ENCODE results near the gene MDFI. TPM values are rescaled to one million over a fixed set of nuclear protein-coding genes. Genes with fewer than 3 reads are reported as not detected.

The MDFI gene
- total and polyA plus RNA-seq, 3 donors from 2014 or later, result 12.9 to 16.0 (median 15.1) TPM

DNA sequence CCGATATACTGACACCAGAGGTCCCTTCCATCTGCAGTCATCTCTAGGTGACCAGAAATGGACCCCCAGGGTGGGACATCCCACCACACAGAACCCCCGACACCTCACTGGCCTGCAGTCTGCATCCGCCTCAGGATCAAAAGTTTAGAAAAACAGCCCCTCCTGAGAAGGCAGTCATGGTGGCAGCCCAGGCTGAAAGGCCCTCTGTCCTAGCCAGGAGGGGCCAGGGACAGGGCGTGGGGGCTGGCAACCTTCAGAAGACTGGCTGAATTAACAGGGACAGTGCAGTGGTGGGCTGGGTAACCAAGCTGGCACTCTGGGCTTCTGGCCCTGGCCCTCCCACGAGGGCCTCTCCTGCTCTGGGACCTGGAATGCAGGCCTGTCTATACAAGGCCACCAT lies 34.3 kb upstream of the MDFI start:
- Histone ChIP-seq H3K36me3 (ENCODE audit: low read depth, missing control alignments) (no peaks in the 10 kb centered on the region), H3K4me3 (no peak overlapping the region), H3K4me1 (peaks cover 10% of the 10 kb centered on the region), H3K27me3 (no peaks in the 10 kb centered on the region), H3K27ac (no peak overlapping the region), H3K9me3 (no peaks in the 10 kb centered on the region)
- WGBS, 2 donors, result 76 to 78% methylated on average over 1 to 5 of the region's 5 CpGs
- DNase-seq, result no peak
- TF ChIP-seq POLR2A (IDR thresholded peaks at IDR 0.05), result no peak
- TF ChIP-seq, protein P1, sequence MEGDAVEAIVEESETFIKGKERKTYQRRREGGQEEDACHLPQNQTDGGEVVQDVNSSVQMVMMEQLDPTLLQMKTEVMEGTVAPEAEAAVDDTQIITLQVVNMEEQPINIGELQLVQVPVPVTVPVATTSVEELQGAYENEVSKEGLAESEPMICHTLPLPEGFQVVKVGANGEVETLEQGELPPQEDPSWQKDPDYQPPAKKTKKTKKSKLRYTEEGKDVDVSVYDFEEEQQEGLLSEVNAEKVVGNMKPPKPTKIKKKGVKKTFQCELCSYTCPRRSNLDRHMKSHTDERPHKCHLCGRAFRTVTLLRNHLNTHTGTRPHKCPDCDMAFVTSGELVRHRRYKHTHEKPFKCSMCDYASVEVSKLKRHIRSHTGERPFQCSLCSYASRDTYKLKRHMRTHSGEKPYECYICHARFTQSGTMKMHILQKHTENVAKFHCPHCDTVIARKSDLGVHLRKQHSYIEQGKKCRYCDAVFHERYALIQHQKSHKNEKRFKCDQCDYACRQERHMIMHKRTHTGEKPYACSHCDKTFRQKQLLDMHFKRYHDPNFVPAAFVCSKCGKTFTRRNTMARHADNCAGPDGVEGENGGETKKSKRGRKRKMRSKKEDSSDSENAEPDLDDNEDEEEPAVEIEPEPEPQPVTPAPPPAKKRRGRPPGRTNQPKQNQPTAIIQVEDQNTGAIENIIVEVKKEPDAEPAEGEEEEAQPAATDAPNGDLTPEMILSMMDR (IDR thresholded peaks at IDR 0.05), result no peak
- intact Hi-C loops (cut with DNase I; ENCODE audit: low total_unique reads), result loop anchor here (5.0 kb wide), 1 partner anchor 78 kb away; no protein-coding TSS in a partner anchor

- Histone ChIP-seq H3K27ac (no peak overlapping the region), H3K4me3 (no peak overlapping the region), H3K9me3 (no peaks in the 10 kb centered on the region), H3K36me3 (ENCODE audit: low read depth, missing control alignments) (no peaks in the 10 kb centered on the region), H3K27me3 (no peaks in the 10 kb centered on the region), H3K4me1 (peaks cover 10% of the 10 kb centered on the region)
- intact Hi-C loops (cut with DNase I; ENCODE audit: low total_unique reads), result no loop called here
- TF ChIP-seq, protein P1 (IDR thresholded peaks at IDR 0.05), result no peak
- TF ChIP-seq POLR2A (IDR thresholded peaks at IDR 0.05), result no peak
- no peak for DNase-seq
- 76 to 84% methylated on average over 3 of the region's 3 CpGs for WGBS, 2 donors
Observed at GRCh38 chr6:41605649-41606048, 32.6 kb upstream of the MDFI start.

DNA sequence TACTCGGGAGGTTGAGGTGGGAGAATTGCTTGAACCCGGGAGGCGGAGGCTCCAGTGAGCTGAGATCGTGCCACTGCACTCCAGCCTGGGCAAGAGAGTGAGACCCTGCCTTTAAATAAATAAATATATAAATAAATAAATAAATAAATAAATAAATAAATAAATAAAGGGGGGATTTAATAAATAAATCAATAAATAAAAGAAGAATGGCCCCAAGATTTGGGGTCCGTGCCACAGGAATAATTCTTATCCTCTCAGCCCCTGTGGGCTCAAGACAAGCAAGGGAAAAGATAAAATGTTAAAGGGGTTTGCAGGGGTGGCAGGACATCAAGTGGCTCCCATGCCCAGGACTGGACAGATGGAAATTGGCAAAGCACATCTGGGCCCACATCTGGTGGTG lies 31.2 kb upstream of the MDFI start:
- intact Hi-C loops (cut with DNase I; ENCODE audit: low total_unique reads), result no loop called here
- no peak for DNase-seq
- no peak overlapping the region for H3K4me3 ChIP-seq
- H3K36me3 ChIP-seq (ENCODE audit: low read depth, missing control alignments), result no peaks in the 10 kb centered on the region
- no peak for TF ChIP-seq POLR2A (IDR thresholded peaks at IDR 0.05)
- TF ChIP-seq, protein P1 (IDR thresholded peaks at IDR 0.05), result no peak
- peaks cover 10% of the 10 kb centered on the region for H3K4me1 ChIP-seq
- no peak overlapping the region for H3K27ac ChIP-seq
- no peaks in the 10 kb centered on the region for H3K9me3 ChIP-seq
- no peaks in the 10 kb centered on the region for H3K27me3 ChIP-seq
- 88 to 92% methylated on average over 5 of the region's 5 CpGs for WGBS, 2 donors

DNA sequence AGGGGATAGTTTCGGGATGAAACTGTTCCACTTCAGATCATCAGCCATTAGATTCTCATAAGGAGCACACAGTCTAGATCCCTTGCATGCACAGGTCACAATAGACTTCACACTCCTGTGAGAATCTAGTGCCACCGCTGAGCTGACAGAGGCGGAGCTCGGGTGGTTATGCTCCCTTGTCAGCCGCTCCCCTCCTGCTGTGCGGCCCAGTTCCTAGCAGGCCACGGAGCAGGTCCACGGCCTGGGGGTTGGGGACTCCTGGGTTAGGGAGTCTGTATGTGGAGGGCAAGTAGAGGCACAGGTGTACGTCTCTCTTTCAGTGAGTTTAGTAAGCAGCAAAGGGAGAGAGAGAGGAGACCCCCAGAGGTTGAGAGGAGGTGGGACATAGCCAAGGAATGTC lies 30.5 kb upstream of the MDFI start:
- intact Hi-C loops (cut with DNase I; ENCODE audit: low total_unique reads), result no loop called here
- no peaks in the 10 kb centered on the region for H3K36me3 ChIP-seq (ENCODE audit: low read depth, missing control alignments)
- no peaks in the 10 kb centered on the region for H3K9me3 ChIP-seq
- no peak overlapping the region for H3K27ac ChIP-seq
- WGBS, 2 donors, result 88 to 91% methylated on average over 9 of the region's 9 CpGs
- H3K4me1 ChIP-seq, result peaks cover 7% of the 10 kb centered on the region
- TF ChIP-seq, protein P1 (IDR thresholded peaks at IDR 0.05), result no peak
- TF ChIP-seq POLR2A (IDR thresholded peaks at IDR 0.05), result no peak
- no peaks in the 10 kb centered on the region for H3K27me3 ChIP-seq
- DNase-seq, result no peak
- H3K4me3 ChIP-seq, result no peak overlapping the region

- DNase-seq, result no peak
- Histone ChIP-seq H3K4me1 (no peaks in the 10 kb centered on the region), H3K9me3 (no peaks in the 10 kb centered on the region), H3K4me3 (no peak overlapping the region), H3K36me3 (ENCODE audit: low read depth, missing control alignments) (no peaks in the 10 kb centered on the region), H3K27me3 (no peaks in the 10 kb centered on the region), H3K27ac (no peak overlapping the region)
- WGBS, 2 donors, result 85 to 87% methylated on average over 10 to 11 of the region's 11 CpGs
- intact Hi-C loops (cut with DNase I; ENCODE audit: low total_unique reads), result no loop called here
- TF ChIP-seq POLR2A (IDR thresholded peaks at IDR 0.05), result no peak
- TF ChIP-seq, protein P1 (IDR thresholded peaks at IDR 0.05), result no peak
Observed at GRCh38 chr6:41608443-41609151, 29.7 kb upstream of the MDFI start.

Data from testis (tissue), 3 donors.